Erythroblast (primary cell): ENCODE results near the gene BRD7.

Source experiments
- GATA1 ChIP-seq: IDR thresholded peaks from 2 replicates; pipeline ENCODE4 v1.6.1; 2011; ENCODE audit warnings: low read depth, mild to moderate bottlenecking, control low read depth, low read length, moderate library complexity
- POLR2A ChIP-seq: IDR thresholded peaks from 2 replicates; pipeline ENCODE4 v1.6.1; 2011; ENCODE audit warnings: mild to moderate bottlenecking, low read length

- TF ChIP-seq POLR2A (no peak), GATA1 (no peak)
These were observed 21.6 kb upstream of the BRD7 start for GRCh38 chr16:50390371-50390771.
